Chondrocyte (in vitro differentiated cells): Measurements from ENCODE around the gene KDM5A. TPM values are rescaled to one million over a fixed set of nuclear protein-coding genes. Genes with fewer than 3 reads are reported as not detected.

Experiments
- DNase-seq: peaks from one replicate; pipeline ENCODE4 v3.0.0; 2021; ENCODE audit warnings: mixed read lengths, low spot score
- H3K27ac Mint-ChIP-seq: one replicate; pipeline ENCODE4 v1.8.0; 2021; ENCODE audit warnings: mild to moderate bottlenecking, moderate library complexity, mixed read lengths; ENCODE audit not compliant: unreplicated experiment
- H3K27me3 Mint-ChIP-seq: 2 replicates; pipeline ENCODE4 v1.8.0; 2021; ENCODE audit warnings: low read depth, mixed read lengths
- H3K36me3 Mint-ChIP-seq: 2 replicates; pipeline ENCODE4 v1.8.0; 2021; ENCODE audit warnings: low read depth, mixed read lengths
- H3K4me1 Mint-ChIP-seq: 2 replicates; pipeline ENCODE4 v1.8.0; 2021; ENCODE audit warnings: low read depth, mild to moderate bottlenecking, mixed read lengths
- H3K4me3 Mint-ChIP-seq: one replicate; pipeline ENCODE4 v1.8.0; 2021; ENCODE audit warnings: mild to moderate bottlenecking, moderate library complexity, mixed read lengths; ENCODE audit not compliant: unreplicated experiment
- H3K9me3 Mint-ChIP-seq: 2 replicates; pipeline ENCODE4 v1.8.0; 2021; ENCODE audit warnings: low read depth, mixed read lengths
- CTCF ChIP-seq: fragments of 200-600 bp; sonication (generic); IDR thresholded peaks from 2 replicates; pipeline ENCODE4 v1.5.0; 2021; ENCODE audit warnings: antibody characterized with exemption, mild to moderate bottlenecking, moderate library complexity
- total RNA-seq: library from RNA; stranded (reverse); gene quantifications from 3 replicates; pipeline ENCODE4 v1.2.1, GENCODE V29; 2021

Gene KDM5A
- total RNA-seq, 1 donor from 2014 or later: 65.0 TPM

- H3K36me3 Mint-ChIP-seq: peaks cover 5% of the 10 kb centered on the region
- peaks cover 24% of the 10 kb centered on the region for H3K27me3 Mint-ChIP-seq
- H3K27ac Mint-ChIP-seq: no peak overlapping the region
- DNase-seq: no peak
- no peak for TF ChIP-seq CTCF
- peaks cover 17% of the 10 kb centered on the region for H3K9me3 Mint-ChIP-seq
- no peaks in the 10 kb centered on the region for H3K4me1 Mint-ChIP-seq
- no peak overlapping the region for H3K4me3 Mint-ChIP-seq
Measured at GRCh38 chr12:234891-235415, 154.2 kb downstream of the KDM5A start.

DNA sequence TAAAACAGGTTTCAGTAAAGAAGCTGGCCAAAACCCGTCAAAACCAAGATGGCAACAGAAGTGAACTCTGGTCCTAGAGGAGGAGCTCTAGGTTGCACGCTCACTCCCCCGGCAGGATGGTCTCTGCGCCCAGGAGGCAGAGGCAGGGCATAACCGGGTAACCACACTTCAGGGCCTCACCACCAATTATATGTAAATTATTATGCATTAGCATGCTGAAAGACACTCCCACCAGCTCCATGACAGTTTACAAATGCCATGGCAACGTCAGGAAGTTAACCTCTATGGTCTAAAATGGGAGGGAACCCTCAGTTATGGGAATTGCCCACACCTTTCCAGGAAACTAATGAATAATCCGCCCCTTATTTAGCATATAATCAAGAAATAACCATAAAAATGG lies 155.1 kb downstream of the KDM5A start:
- no peaks in the 10 kb centered on the region for H3K4me1 Mint-ChIP-seq
- no peak overlapping the region for H3K27ac Mint-ChIP-seq
- no peak for TF ChIP-seq CTCF
- no peak overlapping the region for H3K4me3 Mint-ChIP-seq
- DNase-seq: no peak
- peaks cover 17% of the 10 kb centered on the region for H3K9me3 Mint-ChIP-seq
- H3K27me3 Mint-ChIP-seq: peaks cover 27% of the 10 kb centered on the region
- H3K36me3 Mint-ChIP-seq: peaks cover 5% of the 10 kb centered on the region

- Mint-ChIP-seq H3K36me3 (peaks cover 5% of the 10 kb centered on the region), H3K27me3 (peaks cover 31% of the 10 kb centered on the region), H3K27ac (no peak overlapping the region), H3K4me1 (no peaks in the 10 kb centered on the region), H3K9me3 (peaks cover 17% of the 10 kb centered on the region), H3K4me3 (no peak overlapping the region)
- TF ChIP-seq CTCF: no peak
- DNase-seq: no peak
Measured at GRCh38 chr12:233615-233968, 155.5 kb downstream of the KDM5A start.

- Mint-ChIP-seq H3K4me3 (no peak overlapping the region), H3K4me1 (peaks cover 3% of the 10 kb centered on the region), H3K36me3 (peaks cover 5% of the 10 kb centered on the region), H3K9me3 (peaks cover 17% of the 10 kb centered on the region), H3K27ac (no peak overlapping the region), H3K27me3 (peaks cover 36% of the 10 kb centered on the region)
- no peak for DNase-seq
- TF ChIP-seq CTCF: no peak
Measured at GRCh38 chr12:232731-233614, 156.1 kb downstream of the KDM5A start.

DNA sequence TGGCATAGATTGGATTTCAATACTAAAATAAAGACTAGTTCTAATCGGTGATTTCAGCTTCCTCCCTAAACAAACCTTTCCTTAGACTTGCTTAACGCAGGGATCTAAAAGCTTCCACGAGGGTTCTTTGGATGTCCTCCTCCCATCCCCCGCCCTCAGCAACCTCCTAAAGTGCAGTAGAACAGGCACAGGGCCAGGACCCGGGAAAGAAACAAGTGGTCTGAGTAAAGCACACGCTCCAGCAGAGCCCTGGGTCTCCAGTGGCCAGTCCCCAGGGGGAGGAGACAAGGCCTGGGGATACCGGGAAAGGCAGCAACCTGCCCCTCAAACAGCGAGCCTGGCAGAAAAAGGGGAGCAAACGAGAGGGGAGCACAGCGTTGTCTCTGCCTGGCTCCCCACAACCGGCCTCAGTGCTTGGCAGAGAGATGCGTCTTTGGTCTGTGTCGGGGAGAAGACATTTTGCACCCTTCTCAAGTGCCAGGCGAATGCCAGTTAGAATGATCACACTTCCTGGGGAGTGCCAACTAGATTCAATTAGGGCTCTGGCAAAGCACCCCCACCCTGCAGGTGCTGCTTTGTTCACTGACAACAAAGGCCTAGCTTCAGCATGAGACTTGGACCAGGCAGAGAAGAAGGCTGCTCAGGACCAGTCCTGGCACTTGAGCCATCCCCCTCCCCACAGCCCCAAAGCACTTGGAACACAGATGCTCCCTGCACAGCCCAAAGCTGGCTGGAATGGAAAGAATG lies 158.0 kb downstream of the KDM5A start:
- Mint-ChIP-seq H3K9me3 (peaks cover 12% of the 10 kb centered on the region), H3K27me3 (peaks cover 47% of the 10 kb centered on the region), H3K4me1 (peaks cover 4% of the 10 kb centered on the region), H3K36me3 (peaks cover 4% of the 10 kb centered on the region), H3K27ac (no peak overlapping the region), H3K4me3 (no peak overlapping the region)
- no peak for TF ChIP-seq CTCF
- DNase-seq: no peak
